ENCODE results near the gene VPS26B.

VPS26B gene

GRCh38 chr11:134260503-134260902, 36.0 kb downstream of the VPS26B start:
- Histone ChIP-seq H3K36me3 (ENCODE audit: control insufficient read depth, insufficient read depth, low read length) (peaks cover 78% of the 10 kb centered on the region), H3K9me3 (ENCODE audit: control insufficient read depth, insufficient read depth, low read length) (no peaks in the 10 kb centered on the region), H3K27ac (ENCODE audit: low read depth, low read length) (no peak overlapping the region), H3K4me1 (ENCODE audit: control insufficient read depth, insufficient read depth, low read length) (no peaks in the 10 kb centered on the region), H3K27me3 (ENCODE audit: control insufficient read depth, insufficient read depth, low read length) (no peaks in the 10 kb centered on the region), H3K4me3 (ENCODE audit: low read depth, low read length) (no peak overlapping the region), H3K9ac (ENCODE audit: low read depth, low read length) (no peak overlapping the region)

DNA sequence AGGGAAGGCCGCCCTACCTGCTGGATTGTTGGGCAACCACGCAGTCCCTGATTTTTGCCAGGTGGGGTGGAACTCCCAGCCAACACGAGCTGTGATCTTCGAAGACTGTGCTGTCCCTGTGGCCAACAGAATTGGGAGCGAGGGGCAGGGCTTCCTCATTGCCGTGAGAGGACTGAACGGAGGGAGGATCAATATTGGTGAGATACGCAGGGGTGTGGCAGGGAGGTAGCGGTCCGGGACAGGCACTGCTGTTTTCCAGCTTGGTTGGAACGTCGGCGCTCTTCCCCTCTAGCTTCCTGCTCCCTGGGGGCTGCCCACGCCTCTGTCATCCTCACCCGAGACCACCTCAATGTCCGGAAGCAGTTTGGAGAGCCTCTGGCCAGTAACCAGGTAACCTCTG, 36.5 kb downstream of the VPS26B start:
- H3K9me3 ChIP-seq (ENCODE audit: control insufficient read depth, insufficient read depth, low read length) = no peaks in the 10 kb centered on the region
- no peak overlapping the region for H3K27ac ChIP-seq (ENCODE audit: low read depth, low read length)
- H3K4me3 ChIP-seq (ENCODE audit: low read depth, low read length) = no peak overlapping the region
- peaks cover 78% of the 10 kb centered on the region for H3K36me3 ChIP-seq (ENCODE audit: control insufficient read depth, insufficient read depth, low read length)
- H3K4me1 ChIP-seq (ENCODE audit: control insufficient read depth, insufficient read depth, low read length) = no peaks in the 10 kb centered on the region; the same call in 1 of the 2 replicates
- no peaks in the 10 kb centered on the region for H3K27me3 ChIP-seq (ENCODE audit: control insufficient read depth, insufficient read depth, low read length)
- H3K9ac ChIP-seq (ENCODE audit: low read depth, low read length) = no peak overlapping the region

- Histone ChIP-seq H3K27me3 (ENCODE audit: control insufficient read depth, insufficient read depth, low read length) (no peaks in the 10 kb centered on the region), H3K9me3 (ENCODE audit: control insufficient read depth, insufficient read depth, low read length) (no peaks in the 10 kb centered on the region), H3K9ac (ENCODE audit: low read depth, low read length) (no peak overlapping the region), H3K36me3 (ENCODE audit: control insufficient read depth, insufficient read depth, low read length) (peaks cover 71% of the 10 kb centered on the region), H3K4me1 (ENCODE audit: control insufficient read depth, insufficient read depth, low read length) (peaks cover 9% of the 10 kb centered on the region), H3K4me3 (ENCODE audit: low read depth, low read length) (no peak overlapping the region), H3K27ac (ENCODE audit: low read depth, low read length) (no peak overlapping the region)
Observed at GRCh38 chr11:134261626-134262488, 37.4 kb downstream of the VPS26B start.

DNA sequence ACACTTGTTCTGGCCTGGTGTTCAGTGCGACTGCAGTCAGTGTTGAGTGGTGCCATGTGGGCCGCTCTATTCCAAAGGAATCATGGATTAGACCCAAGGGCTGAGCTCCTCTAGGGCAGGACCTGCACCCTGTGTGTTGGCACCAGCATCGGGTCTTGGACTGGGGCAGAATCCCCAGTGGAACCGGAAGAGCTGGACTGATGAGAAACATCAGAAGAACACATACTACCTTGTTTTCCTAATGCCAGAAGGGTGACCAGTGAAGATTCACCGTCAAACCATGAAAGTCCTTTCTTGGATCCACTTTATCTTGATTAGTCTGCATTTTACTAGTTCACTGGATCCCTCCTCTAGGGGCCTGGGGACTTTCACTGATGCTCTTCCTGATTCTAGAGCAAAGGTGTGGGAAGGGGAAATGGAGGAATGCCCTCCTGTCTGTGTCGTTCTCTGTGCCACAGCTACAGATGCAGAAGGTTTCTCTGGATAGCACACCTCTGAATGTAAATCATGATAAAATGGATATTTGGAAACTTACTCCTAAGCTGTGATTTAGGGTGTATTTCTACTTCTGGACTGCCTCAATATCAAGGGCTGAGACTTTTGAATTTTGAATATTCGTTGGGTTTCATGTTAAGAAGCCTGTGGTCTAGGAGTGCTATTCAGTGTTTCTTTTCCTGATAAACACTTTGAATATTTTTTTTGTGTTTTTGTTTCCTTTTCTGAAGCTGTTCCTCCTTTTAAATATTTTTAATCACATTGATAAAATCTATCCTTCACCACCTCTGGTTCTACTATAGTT, 40.7 kb downstream of the VPS26B start:
- Histone ChIP-seq H3K9ac (ENCODE audit: low read depth, low read length) (no peak overlapping the region), H3K4me1 (ENCODE audit: control insufficient read depth, insufficient read depth, low read length) (peaks cover 31% of the 10 kb centered on the region), H3K27me3 (ENCODE audit: control insufficient read depth, insufficient read depth, low read length) (no peaks in the 10 kb centered on the region), H3K36me3 (ENCODE audit: control insufficient read depth, insufficient read depth, low read length) (peaks cover 45% of the 10 kb centered on the region), H3K9me3 (ENCODE audit: control insufficient read depth, insufficient read depth, low read length) (no peaks in the 10 kb centered on the region), H3K27ac (ENCODE audit: low read depth, low read length) (no peak overlapping the region), H3K4me3 (ENCODE audit: low read depth, low read length) (no peak overlapping the region)

GRCh38 chr11:134266440-134266839, 42.0 kb downstream of the VPS26B start:
- Histone ChIP-seq H3K27me3 (ENCODE audit: control insufficient read depth, insufficient read depth, low read length) (no peaks in the 10 kb centered on the region), H3K4me3 (ENCODE audit: low read depth, low read length) (no peak overlapping the region), H3K9ac (ENCODE audit: low read depth, low read length) (no peak overlapping the region), H3K4me1 (ENCODE audit: control insufficient read depth, insufficient read depth, low read length) (peaks cover 40% of the 10 kb centered on the region), H3K9me3 (ENCODE audit: control insufficient read depth, insufficient read depth, low read length) (no peaks in the 10 kb centered on the region), H3K27ac (ENCODE audit: low read depth, low read length) (no peak overlapping the region), H3K36me3 (ENCODE audit: control insufficient read depth, insufficient read depth, low read length) (peaks cover 33% of the 10 kb centered on the region)

DNA sequence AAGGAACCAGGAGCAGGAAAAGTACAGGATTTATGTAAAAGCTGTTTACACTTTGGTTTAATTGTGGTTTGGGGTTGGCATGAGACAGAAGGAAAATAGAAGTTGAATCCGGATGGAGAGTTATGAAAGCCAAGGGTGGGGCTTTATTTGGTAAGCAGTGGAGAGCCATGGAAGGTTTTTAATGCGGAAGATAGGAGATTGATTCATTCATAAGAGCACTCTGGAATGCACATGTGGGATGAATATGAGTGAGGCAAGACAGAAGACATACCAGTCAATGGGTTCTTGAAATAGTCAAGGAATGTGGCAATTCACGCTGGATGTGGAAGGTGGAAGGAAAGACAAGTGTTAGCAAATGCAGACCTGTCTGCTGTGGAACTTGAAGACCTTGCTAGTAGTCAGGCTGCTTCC, 42.4 kb downstream of the VPS26B start:
- Histone ChIP-seq H3K36me3 (ENCODE audit: control insufficient read depth, insufficient read depth, low read length) (peaks cover 31% of the 10 kb centered on the region), H3K27ac (ENCODE audit: low read depth, low read length) (no peak overlapping the region), H3K4me3 (ENCODE audit: low read depth, low read length) (no peak overlapping the region), H3K9ac (ENCODE audit: low read depth, low read length) (no peak overlapping the region), H3K27me3 (ENCODE audit: control insufficient read depth, insufficient read depth, low read length) (no peaks in the 10 kb centered on the region), H3K9me3 (ENCODE audit: control insufficient read depth, insufficient read depth, low read length) (no peaks in the 10 kb centered on the region), H3K4me1 (ENCODE audit: control insufficient read depth, insufficient read depth, low read length) (peaks cover 45% of the 10 kb centered on the region)

DNA sequence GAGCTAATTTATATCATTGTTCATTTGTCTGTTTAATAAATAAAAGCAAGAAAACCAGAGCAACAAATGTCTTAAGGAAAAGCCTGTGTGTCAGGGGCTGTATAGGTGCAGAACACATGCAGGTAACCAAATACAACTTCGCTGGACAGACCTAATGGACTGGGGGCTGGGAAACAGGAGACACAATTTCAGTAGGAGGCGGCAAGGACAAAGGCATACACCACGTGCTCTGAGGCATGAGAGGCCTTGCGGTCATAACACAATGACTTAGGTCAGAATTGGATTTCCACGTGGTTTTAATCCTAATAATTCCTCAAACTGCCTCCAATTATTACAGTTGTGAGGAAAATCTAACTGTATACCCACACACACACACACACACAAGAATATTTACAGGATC, 43.0 kb downstream of the VPS26B start:
- Histone ChIP-seq H3K4me1 (ENCODE audit: control insufficient read depth, insufficient read depth, low read length) (peaks cover 51% of the 10 kb centered on the region), H3K9ac (ENCODE audit: low read depth, low read length) (peak overlapping the region; percentile 22; the same call in 1 of the 2 replicates), H3K4me3 (ENCODE audit: low read depth, low read length) (no peak overlapping the region), H3K27ac (ENCODE audit: low read depth, low read length) (no peak overlapping the region), H3K36me3 (ENCODE audit: control insufficient read depth, insufficient read depth, low read length) (peaks cover 26% of the 10 kb centered on the region), H3K27me3 (ENCODE audit: control insufficient read depth, insufficient read depth, low read length) (no peaks in the 10 kb centered on the region), H3K9me3 (ENCODE audit: control insufficient read depth, insufficient read depth, low read length) (no peaks in the 10 kb centered on the region)

DNA sequence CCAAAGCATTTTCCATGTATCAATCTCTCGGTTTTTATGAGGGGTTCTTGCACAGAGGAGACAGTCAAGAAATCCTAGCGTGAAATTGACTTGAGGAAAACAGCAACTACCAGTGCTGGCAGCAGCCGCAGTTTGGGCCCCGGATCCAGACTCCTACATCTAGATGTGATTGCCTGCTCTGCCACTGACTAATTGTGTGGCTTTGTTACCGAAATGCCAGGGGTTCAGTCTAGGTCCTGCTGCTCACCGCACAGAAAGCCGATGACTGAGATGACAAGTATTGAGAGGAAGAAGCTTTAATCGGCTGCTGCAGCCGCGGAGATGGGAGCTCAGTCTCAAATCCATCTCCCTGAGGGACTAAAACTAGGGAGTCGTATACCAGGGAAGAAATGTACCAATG, 43.5 kb downstream of the VPS26B start:
- Histone ChIP-seq H3K9ac (ENCODE audit: low read depth, low read length) (peak overlapping the region; percentile 22; the same call in 1 of the 2 replicates), H3K36me3 (ENCODE audit: control insufficient read depth, insufficient read depth, low read length) (peaks cover 21% of the 10 kb centered on the region), H3K27ac (ENCODE audit: low read depth, low read length) (no peak overlapping the region), H3K4me3 (ENCODE audit: low read depth, low read length) (no peak overlapping the region), H3K9me3 (ENCODE audit: control insufficient read depth, insufficient read depth, low read length) (no peaks in the 10 kb centered on the region), H3K27me3 (ENCODE audit: control insufficient read depth, insufficient read depth, low read length) (no peaks in the 10 kb centered on the region), H3K4me1 (ENCODE audit: control insufficient read depth, insufficient read depth, low read length) (peaks cover 52% of the 10 kb centered on the region)

GRCh38 chr11:134270250-134270714, 45.8 kb downstream of the VPS26B start:
- no peaks in the 10 kb centered on the region for H3K27me3 ChIP-seq (ENCODE audit: control insufficient read depth, insufficient read depth, low read length)
- H3K4me3 ChIP-seq (ENCODE audit: low read depth, low read length) = no peak overlapping the region
- peaks cover 5% of the 10 kb centered on the region; the same call in 1 of the 2 replicates for H3K36me3 ChIP-seq (ENCODE audit: control insufficient read depth, insufficient read depth, low read length)
- peaks cover 58% of the 10 kb centered on the region for H3K4me1 ChIP-seq (ENCODE audit: control insufficient read depth, insufficient read depth, low read length)
- H3K9ac ChIP-seq (ENCODE audit: low read depth, low read length) = no peak overlapping the region
- no peaks in the 10 kb centered on the region for H3K9me3 ChIP-seq (ENCODE audit: control insufficient read depth, insufficient read depth, low read length)
- H3K27ac ChIP-seq (ENCODE audit: low read depth, low read length) = no peak overlapping the region

- H3K4me1 ChIP-seq (ENCODE audit: control insufficient read depth, insufficient read depth, low read length) = peaks cover 48% of the 10 kb centered on the region
- H3K4me3 ChIP-seq (ENCODE audit: low read depth, low read length) = 0 out of 2 replicates have a peak overlapping the region, but pooled peaks have one; percentile 96
- 0 out of 2 replicates have a peak, but pooled peaks cover 2% of the 10 kb centered on the region for H3K36me3 ChIP-seq (ENCODE audit: control insufficient read depth, insufficient read depth, low read length)
- H3K27ac ChIP-seq (ENCODE audit: low read depth, low read length) = peak overlapping the region; percentile 88
- H3K9ac ChIP-seq (ENCODE audit: low read depth, low read length) = no peak overlapping the region
- no peaks in the 10 kb centered on the region for H3K9me3 ChIP-seq (ENCODE audit: control insufficient read depth, insufficient read depth, low read length)
- H3K27me3 ChIP-seq (ENCODE audit: control insufficient read depth, insufficient read depth, low read length) = no peaks in the 10 kb centered on the region
Observed at GRCh38 chr11:134271978-134272377, 47.5 kb downstream of the VPS26B start.

All from HUES48 (cell line).